HCT116 (cell line): ENCODE data around the gene ANKRD63. TPM values are rescaled to one million over a fixed set of nuclear protein-coding genes. Genes with fewer than 3 reads are reported as not detected.

Source experiments
- ATAC-seq: fragments of 200-7000 bp; cut with Tn5 transposase; 2 replicates; pipeline ENCODE4 v1.9.1; 2020; ENCODE audit warnings: mild to moderate bottlenecking, moderate library complexity
- BruUV-seq: library from RNA; stranded (reverse); fragments of 400-500 nt; replicated peaks from 2 replicates; lab custom pipeline; 2021; lab: Mats Ljungman, UMichigan
- CTCF ChIA-PET: fragments of 300-600 bp; sonication (Branson Sonifier 250); formaldehyde crosslinking; loops from one replicate; lab custom pipeline; 2021; ENCODE audit warnings: antibody characterized with exemption; lab: Charles Lee
- POLR2A ChIA-PET: fragments of 300-600, 350-600 bp; sonication (Branson Sonifier 250); formaldehyde crosslinking; loops from one replicate; lab custom pipeline; 2021; ENCODE audit warnings: antibody characterized with exemption; lab: Charles Lee
- RAD21 ChIA-PET, 2 experiments: fragments of 300-600 bp; sonication (Branson Sonifier 250); formaldehyde crosslinking; loops; one replicate each; lab custom pipeline; 2023; ENCODE audit warnings: low total read pairs in 2 of 2; ENCODE audit not compliant: uncharacterized antibody in 2 of 2, unreplicated experiment in 2 of 2, low non-redundant PET in 1 of 2; lab: Charles Lee
- DNase-seq: peaks from one replicate; pipeline ENCODE4 v3.0.0-alpha.2; 2010; ENCODE audit warnings: low read depth, low spot score
- H2AFZ ChIP-seq: fragments of 200-600 bp; shearing (Covaris generic), sonication (generic); 2 replicates; pipeline ENCODE4 v1.6.1; 2017; ENCODE audit warnings: low read depth, mixed run types, mixed read lengths, antibody characterized with exemption, low read length; ENCODE audit not compliant: poor library complexity, severe bottlenecking
- H3K27ac ChIP-seq: 2 replicates; pipeline ENCODE4 v1.5.1; 2012; ENCODE audit warnings: low read depth, low read length
- H3K27me3 ChIP-seq: fragments of 200-600 bp; sonication (generic); 2 replicates; pipeline ENCODE4 v1.6.1; 2016; ENCODE audit warnings: mixed run types, low read length, mixed read lengths; ENCODE audit not compliant: insufficient read depth
- H3K36me3 ChIP-seq, 2 experiments: fragments of 200-500 bp in 1 of 2; fragments of 200-600 bp in 1 of 2; sonication (Bioruptor generic) in 1 of 2; sonication (generic) in 1 of 2; 2 replicates each; pipeline versions ENCODE4 v1.5.1 to v1.6.1; 2014 to 2016; ENCODE audit warnings: low read length in 2 of 2, inconsistent platforms in 1 of 2, mixed read lengths in 1 of 2, mixed run types in 1 of 2; ENCODE audit not compliant: insufficient read depth in 2 of 2, control insufficient read depth in 1 of 2
- H3K4me1 ChIP-seq, 2 experiments: fragments of 200-600 bp in 1 of 2; sonication (generic) in 1 of 2; 2 replicates each; pipeline versions ENCODE4 v1.5.1 to v1.6.1; 2012 to 2017; ENCODE audit warnings: low read length in 2 of 2, inconsistent platforms in 1 of 2, mild to moderate bottlenecking in 1 of 2, mixed read lengths in 1 of 2, mixed run types in 1 of 2, moderate library complexity in 1 of 2; ENCODE audit not compliant: insufficient read depth in 2 of 2, control insufficient read depth in 1 of 2
- H3K4me2 ChIP-seq: fragments of 200-600 bp; sonication (generic); 2 replicates; pipeline ENCODE4 v1.6.1; 2017; ENCODE audit warnings: mixed run types, low read length, mixed read lengths
- H3K4me3 ChIP-seq, 2 experiments: fragments of 200-600 bp in 1 of 2; sonication (generic) in 1 of 2; replicated peaks in 1 of 2; 2 replicates each; pipeline ENCODE4 v1.5.1; 2011 to 2016; ENCODE audit warnings: low read length in 2 of 2, control low read depth in 1 of 2, low read depth in 1 of 2, mild to moderate bottlenecking in 1 of 2, mixed read lengths in 1 of 2, mixed run types in 1 of 2
- H3K79me2 ChIP-seq: fragments of 200-600 bp; sonication (generic); 2 replicates; pipeline ENCODE4 v1.6.1; 2017; ENCODE audit warnings: mild to moderate bottlenecking, mixed run types, low read length, moderate library complexity, mixed read lengths; ENCODE audit not compliant: insufficient read depth
- H3K9ac ChIP-seq: fragments of 200-600 bp; sonication (generic); 2 replicates; pipeline ENCODE4 v1.6.1; 2016; ENCODE audit warnings: low read length, mixed read lengths
- H3K9me2 ChIP-seq: fragments of 200-600 bp; sonication (generic), shearing (Covaris generic); 2 replicates; pipeline ENCODE4 v1.6.1; 2017; ENCODE audit warnings: mixed run types, mild to moderate bottlenecking, moderate library complexity; ENCODE audit not compliant: insufficient read depth
- H3K9me3 ChIP-seq, 2 experiments: fragments of 200-500 bp in 1 of 2; fragments of 200-600 bp in 1 of 2; sonication (Bioruptor generic) in 1 of 2; sonication (generic) in 1 of 2; 2 replicates each; pipeline ENCODE4 v1.6.1; 2014 to 2017; ENCODE audit warnings: low read length in 2 of 2, mixed read lengths in 2 of 2, inconsistent platforms in 1 of 2, low read depth in 1 of 2, mild to moderate bottlenecking in 1 of 2, mixed run types in 1 of 2, moderate library complexity in 1 of 2; ENCODE audit not compliant: control insufficient read depth in 1 of 2, insufficient read depth in 1 of 2
- H4K20me1 ChIP-seq: fragments of 200-600 bp; sonication (generic), shearing (Covaris generic); 2 replicates; pipeline ENCODE4 v1.6.1; 2017; ENCODE audit warnings: mixed run types, mild to moderate bottlenecking, moderate library complexity; ENCODE audit not compliant: insufficient read depth
- ATF3 ChIP-seq: IDR thresholded peaks from 2 replicates; pipeline ENCODE4 v1.6.1; 2012
- EGR1 ChIP-seq: IDR thresholded peaks from 2 replicates; pipeline ENCODE4 v1.6.1; 2012; ENCODE audit warnings: low read depth
- ELF1 ChIP-seq: IDR thresholded peaks from 2 replicates; pipeline ENCODE4 v1.6.1; 2012; ENCODE audit warnings: low read depth, borderline replicate concordance
- EZH2 ChIP-seq: fragments of 200-600 bp; sonication (generic); IDR thresholded peaks from 2 replicates; pipeline ENCODE4 v1.6.1; 2017; ENCODE audit warnings: antibody characterized with exemption, mixed run types
- EZH2phosphoT487 ChIP-seq: fragments of 200-600 bp; IDR thresholded peaks from 2 replicates; pipeline ENCODE4 v1.6.1; 2018; ENCODE audit warnings: antibody characterized with exemption, borderline replicate concordance
- FOSL1 ChIP-seq: IDR thresholded peaks from 2 replicates; pipeline ENCODE4 v1.6.1; 2012; ENCODE audit warnings: low read depth
- JUND ChIP-seq: IDR thresholded peaks from 2 replicates; pipeline ENCODE4 v1.6.1; 2012
- MAX ChIP-seq: IDR thresholded peaks from 2 replicates; pipeline ENCODE4 v1.6.1; 2012
- RAD21 ChIP-seq: IDR thresholded peaks from 2 replicates; pipeline ENCODE4 v1.6.1; 2012; ENCODE audit warnings: low read depth, mild to moderate bottlenecking
- REST ChIP-seq: IDR thresholded peaks from 2 replicates; pipeline ENCODE4 v1.6.1; 2012; ENCODE audit warnings: low read depth
- SP1 ChIP-seq: IDR thresholded peaks from 2 replicates; pipeline ENCODE4 v1.6.1; 2012; ENCODE audit warnings: low read depth
- SRF ChIP-seq: IDR thresholded peaks from 2 replicates; pipeline ENCODE4 v1.6.1; 2012; ENCODE audit warnings: low read depth
- TCF7L2 ChIP-seq: IDR thresholded peaks from 2 replicates; pipeline ENCODE4 v1.7.0; 2011; ENCODE audit warnings: borderline replicate concordance, inconsistent platforms; ENCODE audit not compliant: insufficient read depth, insufficient read length; ENCODE audit errors: extremely low read depth
- YY1 ChIP-seq: IDR thresholded peaks from 2 replicates; pipeline ENCODE4 v1.6.1; 2011; ENCODE audit warnings: low read length, low read depth, moderate library complexity, mild to moderate bottlenecking; ENCODE audit not compliant: insufficient replicate concordance; ENCODE audit errors: extremely low read depth
- ZBTB33 ChIP-seq: IDR thresholded peaks from 2 replicates; pipeline ENCODE4 v1.6.1; 2011; ENCODE audit warnings: mild to moderate bottlenecking, low read length, moderate library complexity; ENCODE audit not compliant: insufficient replicate concordance; ENCODE audit errors: extremely low read depth
- ZFX ChIP-seq: fragments of 450-650 bp; IDR thresholded peaks from 2 replicates; pipeline ENCODE4 v1.6.1; 2017
- ZNF274 ChIP-seq: fragments of 200-500 bp; sonication (Bioruptor generic); IDR thresholded peaks from 2 replicates; pipeline ENCODE4 v1.6.1; 2014; ENCODE audit warnings: mild to moderate bottlenecking, low read depth, low read length, inconsistent platforms
- intact Hi-C: fragments of 100-400 bp; cut with micrococcal nuclease; formaldehyde crosslinking; loops from 2 replicates; pipeline ENCODE4 v1.10.0; 2022
- total RNA-seq: library from RNA; stranded (reverse); gene quantifications from one replicate; pipeline ENCODE4 v1.2.1, GENCODE V29; 2021; ENCODE audit not compliant: unreplicated experiment

ANKRD63 gene
- total RNA-seq, 1 experiment from 2014 or later: 0.89 TPM

GRCh38 chr15:40317580-40317979 is 34.7 kb upstream of the ANKRD63 start (continued):
- no peak for TF ChIP-seq ZBTB33
- no peak for TF ChIP-seq ZNF274
- TF ChIP-seq, all 23 proteins: peak for 0

- BruUV-seq: no TSS peak
- CTCF ChIA-PET: interaction anchor here (1.3 kb wide), 1 partner anchor 23 kb away, joined by 3 read pairs; no protein-coding TSS in a partner anchor
Measured at GRCh38 chr15:40316931-40317330, 34.1 kb upstream of the ANKRD63 start.

More at GRCh38 chr15:40316931-40317330, 34.1 kb upstream of the ANKRD63 start:
- RAD21 ChIA-PET: no interaction called here
- Histone ChIP-seq H3K4me1 (peaks cover 7 to 14% of the 10 kb centered on the region in 2 experiments; a peak in 3 of 4 replicates), H3K27me3 (no peaks in the 10 kb centered on the region), H3K9ac (no peak overlapping the region), H3K4me2 (no peak overlapping the region), H3K79me2 (no peaks in the 10 kb centered on the region), H3K27ac (no peak overlapping the region), H4K20me1 (no peaks in the 10 kb centered on the region), H3K4me3 (no peak overlapping the region), H3K9me3 (no peaks in the 10 kb centered on the region), H2AFZ (no peak overlapping the region), H3K9me2 (no peaks in the 10 kb centered on the region), H3K36me3 (no peaks in the 10 kb centered on the region)
- TF ChIP-seq ZFX (no peak), YY1 (no peak), ELF1 (no peak), RAD21 (no peak), TCF7L2 (no peak), MAX (no peak), EZH2 (no peak), ATF3 (no peak), ZBTB33 (no peak), JUND (no peak), FOSL1 (no peak), EZH2phosphoT487 (no peak), REST (no peak), SP1 (no peak), SRF (no peak), EGR1 (no peak), ZNF274 (no peak)
- intact Hi-C loops: loop anchor here (10.0 kb wide), 1 partner anchor 632 kb away; no protein-coding TSS in a partner anchor
- DNase-seq (no peak), ATAC-seq (no peak)
- POLR2A ChIA-PET: no interaction called here
